GM19468 (cell line): ENCODE results near the gene CD226.
"Not testable (repeated sequence)": the region's sequence is repeated elsewhere in the genome, so short reads cannot be mapped to it uniquely, and the experiment has no call there.

Source experiments
- ATAC-seq: cut with Tn5 transposase; IDR thresholded peaks from one replicate; pipeline ENCODE4 v1.9.1; 2021; ENCODE audit warnings: mild to moderate bottlenecking, moderate library complexity, moderate number of reproducible peaks; ENCODE audit not compliant: unreplicated experiment; ENCODE audit errors: extremely low read depth

Gene CD226

DNA sequence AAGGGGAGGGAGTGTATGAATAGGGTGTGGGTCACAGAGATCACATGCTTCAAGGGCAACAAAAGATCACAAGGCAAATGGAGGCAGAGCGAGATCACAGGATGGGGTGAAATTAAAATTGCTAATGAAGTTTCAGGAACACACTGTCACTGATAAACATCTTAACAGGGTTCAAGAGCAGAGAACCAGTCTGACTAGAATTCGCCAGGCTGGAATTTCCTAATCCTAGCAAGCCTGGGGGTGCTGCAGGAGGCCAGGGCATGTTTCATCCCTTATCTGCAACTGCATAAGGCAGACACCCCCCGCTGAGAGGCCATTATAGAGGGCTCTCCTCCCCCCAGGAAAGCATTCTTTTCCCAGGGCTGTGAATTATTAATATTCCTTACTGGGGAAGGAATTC lies 68.6 kb downstream of the CD226 start:
- not testable (repeated sequence) for ATAC-seq

DNA sequence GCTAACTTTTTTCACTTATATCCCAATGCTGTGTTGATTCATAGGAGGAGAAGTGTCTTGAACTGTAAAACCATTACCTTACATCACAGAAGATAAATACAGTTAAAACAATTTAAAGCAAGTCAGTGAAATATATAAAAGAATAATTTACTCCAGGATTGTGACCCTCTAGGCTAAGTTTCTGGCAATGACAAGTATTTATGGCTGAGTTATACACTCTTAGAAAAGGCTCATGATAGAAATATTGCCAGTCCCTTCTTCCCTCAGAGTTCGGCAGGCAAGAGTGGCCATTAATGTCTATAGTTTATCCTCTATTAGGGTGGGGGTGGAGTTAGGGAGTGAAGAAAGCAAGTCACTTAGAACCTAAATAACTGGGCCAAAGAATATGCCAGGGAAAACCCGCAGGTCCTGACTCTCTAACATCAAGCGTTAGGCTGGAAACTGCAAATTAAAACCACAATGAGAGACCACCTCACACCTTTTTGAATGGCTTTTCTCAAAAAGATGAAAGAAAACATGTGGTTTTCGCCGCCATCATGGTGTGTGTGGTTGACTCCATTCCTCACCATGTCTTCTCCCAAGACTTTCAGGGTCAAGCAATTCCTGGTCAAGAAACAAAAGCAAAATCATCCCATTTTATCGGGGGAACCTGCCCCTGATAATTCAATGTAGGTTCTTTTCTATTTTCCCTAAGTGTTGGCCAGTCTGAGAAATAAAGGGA lies 69.3 kb downstream of the CD226 start:
- no peak for ATAC-seq

DNA sequence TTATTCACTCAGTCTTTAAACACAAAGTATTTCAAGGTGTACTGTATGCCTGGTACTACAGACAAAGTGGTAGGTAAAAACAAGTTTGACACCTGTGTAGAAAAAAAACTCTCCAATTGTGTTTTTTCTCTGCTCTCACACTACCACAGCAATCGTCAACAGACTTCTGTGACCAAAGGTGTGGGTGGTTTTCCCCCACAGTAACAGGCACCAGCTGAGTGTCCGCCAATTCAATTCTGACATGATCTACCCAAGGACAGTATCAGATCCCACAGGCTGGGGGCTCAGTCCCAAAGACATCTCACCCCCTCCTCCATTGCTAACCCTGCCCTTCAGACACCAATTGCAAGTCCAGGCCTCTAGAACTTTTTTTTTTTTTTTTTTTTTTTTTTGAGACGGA lies 71.2 kb downstream of the CD226 start:
- no peak for ATAC-seq

DNA sequence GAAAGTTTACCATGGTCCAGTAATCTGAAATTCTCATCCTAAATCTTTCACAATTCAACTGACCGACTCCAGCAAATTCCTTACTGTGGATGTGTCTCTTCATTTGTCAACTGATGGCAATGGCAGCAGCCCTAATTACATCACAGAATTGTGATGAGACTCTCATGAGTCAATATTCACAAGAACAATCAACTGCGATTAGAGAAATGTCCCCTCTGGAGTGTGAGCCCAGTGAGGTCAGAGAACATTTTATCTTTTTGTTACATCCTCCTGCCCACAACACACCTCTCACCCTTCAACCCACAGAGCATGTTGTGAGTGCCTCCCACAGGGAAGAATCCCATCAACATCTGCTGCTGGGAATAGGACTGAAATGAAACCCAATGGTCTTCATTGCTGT lies 73.6 kb downstream of the CD226 start:
- no peak for ATAC-seq

DNA sequence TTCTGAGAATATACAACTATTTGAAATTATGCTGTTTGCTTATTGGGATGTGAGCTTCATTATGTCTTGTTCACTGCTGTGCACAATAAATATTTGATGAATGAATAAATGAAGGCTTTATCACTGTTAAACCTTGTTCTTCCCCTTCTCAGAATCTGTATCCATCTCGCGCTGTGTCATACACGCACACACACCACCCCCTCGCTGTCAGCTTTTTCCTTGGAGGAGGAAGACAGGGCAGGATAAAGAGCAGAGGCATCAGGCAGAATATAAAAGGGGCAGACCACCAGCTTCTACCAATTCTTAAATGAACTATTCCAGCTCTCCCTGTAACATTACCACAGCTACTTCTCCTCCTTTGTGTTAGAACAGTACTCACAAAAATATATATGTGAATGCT lies 75.0 kb downstream of the CD226 start:
- no peak for ATAC-seq

DNA sequence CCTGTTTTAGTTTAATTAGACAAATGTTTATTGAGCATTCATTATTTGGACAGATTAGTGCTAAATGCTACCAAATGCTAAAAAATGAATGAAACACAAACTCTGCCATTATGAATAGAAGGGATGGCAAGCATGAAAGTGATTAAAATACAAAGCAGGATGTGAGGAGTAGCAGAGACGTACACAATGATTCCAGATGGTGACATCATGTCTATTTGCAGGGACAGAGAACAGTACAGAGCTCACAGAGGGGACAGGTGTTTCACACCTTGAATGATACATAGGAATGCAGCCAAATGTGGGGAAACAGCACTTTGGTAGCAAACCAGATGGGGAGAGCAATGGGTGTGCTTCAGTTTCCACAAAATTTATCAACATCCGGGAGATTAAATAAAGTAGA lies 76.3 kb downstream of the CD226 start:
- no peak for ATAC-seq

DNA sequence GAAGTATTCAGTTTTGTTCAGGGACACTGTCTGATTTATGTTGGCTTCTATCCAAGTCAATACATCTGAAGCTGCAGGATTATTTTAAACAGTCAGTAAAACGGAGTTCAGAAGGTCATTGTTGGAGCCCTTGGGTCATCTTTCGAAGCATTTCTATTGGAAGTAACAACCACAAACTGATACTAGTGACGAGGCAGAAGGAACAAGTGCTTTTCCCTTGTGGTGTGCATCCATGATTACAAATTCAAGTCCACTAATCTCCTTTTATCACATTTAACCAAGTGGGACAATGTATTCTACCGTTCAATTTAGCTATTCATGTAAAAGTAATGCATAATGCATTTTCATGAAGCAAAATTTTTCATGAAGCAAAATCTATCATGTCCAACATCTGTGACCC lies 76.9 kb downstream of the CD226 start:
- no peak for ATAC-seq

DNA sequence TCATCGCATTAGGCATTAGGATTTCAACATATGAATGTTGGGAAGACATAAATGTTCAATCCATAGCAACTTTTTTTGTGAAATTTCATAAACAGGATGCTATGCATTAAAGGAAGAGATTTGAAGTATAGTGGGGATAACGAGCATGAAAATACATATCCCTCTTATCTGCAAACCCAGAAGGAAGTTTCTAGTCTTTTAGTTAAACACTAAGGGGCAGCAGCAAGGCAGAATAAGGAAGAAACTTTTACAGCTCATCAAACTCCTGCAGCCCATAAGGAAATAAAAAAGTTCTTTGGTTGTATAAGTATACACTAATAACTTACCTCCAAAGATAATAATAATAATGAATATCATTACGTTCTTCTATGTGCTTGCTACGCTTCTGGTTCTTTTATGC lies 81.5 kb downstream of the CD226 start:
- no peak for ATAC-seq

DNA sequence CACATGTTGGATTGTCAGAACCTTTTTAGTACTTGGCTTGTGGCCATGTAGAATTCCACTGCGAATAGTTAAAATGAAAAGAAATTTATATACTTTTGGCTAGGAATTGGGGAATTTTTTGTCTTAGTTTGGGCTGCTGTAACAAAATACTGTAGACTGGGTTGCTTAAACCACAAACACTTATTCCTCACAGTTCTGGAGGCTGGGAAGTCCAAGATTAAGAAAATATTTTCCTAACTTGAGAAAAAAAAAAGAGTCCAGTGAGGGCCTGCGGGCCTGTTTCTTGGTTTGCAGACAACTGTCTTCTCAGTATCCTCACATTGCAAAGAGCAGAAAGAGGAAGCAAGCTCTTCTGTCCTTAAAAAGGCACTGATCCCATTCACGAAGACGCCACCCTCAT lies 81.9 kb downstream of the CD226 start:
- ATAC-seq, result no peak

DNA sequence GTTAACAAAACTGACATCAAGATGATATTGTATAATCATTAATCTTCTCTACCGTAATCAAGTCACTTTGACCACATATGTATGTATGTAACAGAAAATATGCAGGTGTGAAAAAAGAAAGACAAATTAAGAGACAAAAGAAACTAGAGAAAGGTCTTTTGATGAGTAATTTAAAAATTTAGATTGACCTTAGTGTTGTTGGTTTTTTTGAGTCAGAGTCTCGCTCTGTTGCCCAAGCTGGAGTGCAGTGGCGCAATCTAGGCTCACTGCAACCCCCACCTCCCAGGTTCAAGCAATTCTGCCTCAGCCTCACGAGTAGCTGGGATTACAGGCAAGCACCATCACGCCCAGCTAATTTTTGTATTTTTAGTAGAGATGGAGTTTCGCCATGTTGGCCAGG lies 82.9 kb downstream of the CD226 start:
- peak; percentile 71 for ATAC-seq

DNA sequence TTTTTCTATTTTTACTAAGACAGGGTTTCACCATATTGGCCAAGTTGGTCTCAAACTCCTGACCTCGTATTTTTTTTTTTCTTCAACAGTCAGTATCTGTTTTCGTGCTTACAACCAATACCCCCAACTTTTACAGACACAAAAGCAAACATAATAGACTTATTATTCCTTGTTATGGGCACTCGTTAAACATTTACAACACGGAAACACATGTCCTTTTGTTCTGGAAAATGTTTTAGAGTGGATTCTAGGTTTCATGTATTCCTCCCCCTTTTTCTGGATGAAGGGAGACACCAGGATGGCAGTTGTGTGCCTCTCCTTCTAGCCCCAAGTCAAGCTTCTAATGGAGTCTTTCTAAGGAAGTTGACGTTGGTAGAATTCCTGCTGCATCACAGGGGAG lies 88.8 kb downstream of the CD226 start:
- ATAC-seq, result no peak

DNA sequence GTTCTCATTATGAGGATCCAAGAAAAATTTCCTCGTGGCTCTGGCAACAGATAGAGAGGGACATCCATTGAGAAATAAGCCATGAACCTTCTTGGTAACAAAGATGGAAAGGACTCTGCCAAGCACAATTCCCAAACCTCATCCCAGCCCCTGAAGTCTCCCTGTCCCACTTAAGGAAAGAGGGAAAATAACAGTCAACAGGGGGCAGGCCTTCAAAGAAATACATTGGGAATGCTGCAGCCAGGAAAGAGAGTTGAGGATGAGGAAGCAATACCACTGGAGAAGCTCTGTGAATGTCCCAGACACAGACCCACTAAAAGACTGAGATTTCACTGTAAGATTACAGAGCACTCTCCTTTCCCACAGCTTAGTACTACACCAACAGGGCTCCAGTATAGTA lies 93.2 kb downstream of the CD226 start:
- ATAC-seq, result no peak

DNA sequence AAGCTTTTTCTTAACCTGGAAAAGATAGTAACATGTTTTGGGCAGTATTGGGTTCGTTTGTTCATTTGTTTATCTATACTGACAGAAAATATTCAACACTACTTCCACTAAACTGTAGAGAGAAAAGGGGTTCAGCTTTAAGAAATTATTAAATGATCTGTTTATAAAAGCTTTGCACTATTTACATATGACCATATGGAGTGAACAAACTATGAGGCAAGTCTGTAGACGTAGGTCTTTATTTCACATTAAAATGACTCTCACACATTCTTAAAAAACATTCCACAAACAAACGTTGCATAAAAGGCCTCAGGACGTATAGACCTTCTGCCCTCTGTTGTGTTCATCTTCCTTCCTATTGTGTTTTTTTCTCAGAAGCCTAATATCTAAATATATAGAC lies 94.6 kb downstream of the CD226 start:
- no peak for ATAC-seq

DNA sequence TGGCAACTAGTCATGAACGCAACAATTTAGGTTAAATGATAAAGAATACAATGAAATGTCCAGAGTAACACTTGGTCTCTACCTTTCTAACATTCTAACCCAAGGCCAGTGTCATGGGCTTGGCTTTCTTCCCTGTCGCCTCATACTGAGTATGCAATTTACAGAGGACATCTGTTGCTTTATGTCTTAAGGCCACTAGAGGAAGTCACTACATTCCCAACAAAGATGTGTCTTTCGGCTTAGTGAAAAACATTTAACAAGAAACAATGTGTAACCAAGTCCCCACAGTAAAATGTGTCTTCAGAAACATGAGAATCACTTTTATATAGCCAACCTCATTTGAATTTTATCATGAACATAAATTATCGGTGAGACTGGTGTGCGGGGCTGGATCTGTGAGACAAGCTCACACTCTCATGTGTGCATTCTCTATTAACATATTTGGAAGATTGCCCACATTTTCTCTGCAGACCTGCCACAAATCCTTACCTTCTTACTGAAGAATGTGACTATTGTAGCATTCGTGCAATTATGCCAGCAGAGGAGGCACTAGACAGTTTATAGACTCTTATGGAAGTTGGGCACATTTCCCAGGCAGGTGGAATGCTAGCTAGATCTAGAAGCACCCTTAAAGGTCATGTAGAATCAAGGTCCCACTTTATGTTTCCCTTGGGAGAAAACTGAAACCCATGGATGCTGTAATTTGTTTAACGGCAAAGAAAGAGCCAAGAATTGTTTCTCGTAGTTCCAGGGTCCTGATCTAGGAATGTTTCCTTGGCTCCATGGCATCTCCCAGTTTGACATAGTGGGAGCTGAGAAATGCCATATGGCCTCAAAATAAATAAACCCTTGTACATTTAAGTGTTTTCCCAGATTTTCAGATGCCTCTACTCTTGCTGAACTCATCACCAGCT lies 101.8 kb downstream of the CD226 start:
- no peak for ATAC-seq

DNA sequence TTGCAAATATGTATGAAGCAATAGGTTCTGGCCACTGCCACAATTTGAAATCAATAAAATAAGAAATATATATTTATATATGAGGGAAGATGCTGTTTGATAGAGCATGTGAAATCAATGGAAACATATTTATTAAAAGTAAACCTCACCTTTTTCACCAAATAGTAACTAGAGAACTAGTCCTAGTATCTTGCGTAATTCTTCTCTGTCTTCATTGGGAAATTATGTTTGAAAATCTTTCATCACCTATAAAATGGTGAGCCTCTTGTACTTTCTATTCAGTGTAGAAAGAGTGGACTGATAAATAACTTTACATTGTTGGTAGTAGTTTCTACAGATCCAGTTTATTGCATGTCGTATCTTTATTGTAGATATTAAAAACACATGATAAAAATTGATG lies 103.0 kb downstream of the CD226 start:
- no peak for ATAC-seq

DNA sequence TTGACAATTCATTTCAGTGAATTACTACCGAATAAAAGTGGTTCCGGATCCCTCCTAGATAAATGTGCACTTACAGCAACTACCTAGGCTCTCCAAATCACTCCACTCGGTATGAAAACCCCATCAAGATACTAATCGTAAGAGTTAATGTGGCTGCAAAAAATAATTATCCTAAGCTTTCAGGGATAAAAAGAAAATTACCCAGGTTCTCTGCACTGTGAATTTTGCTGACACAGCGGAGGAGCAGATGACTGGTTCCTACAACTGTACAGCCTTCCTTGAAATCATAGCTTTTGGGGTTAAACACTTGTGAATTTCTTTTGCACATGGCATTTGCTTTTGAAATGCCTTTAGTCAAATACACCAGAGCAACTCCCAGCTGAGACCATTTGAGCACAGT lies 104.7 kb downstream of the CD226 start:
- no peak for ATAC-seq

DNA sequence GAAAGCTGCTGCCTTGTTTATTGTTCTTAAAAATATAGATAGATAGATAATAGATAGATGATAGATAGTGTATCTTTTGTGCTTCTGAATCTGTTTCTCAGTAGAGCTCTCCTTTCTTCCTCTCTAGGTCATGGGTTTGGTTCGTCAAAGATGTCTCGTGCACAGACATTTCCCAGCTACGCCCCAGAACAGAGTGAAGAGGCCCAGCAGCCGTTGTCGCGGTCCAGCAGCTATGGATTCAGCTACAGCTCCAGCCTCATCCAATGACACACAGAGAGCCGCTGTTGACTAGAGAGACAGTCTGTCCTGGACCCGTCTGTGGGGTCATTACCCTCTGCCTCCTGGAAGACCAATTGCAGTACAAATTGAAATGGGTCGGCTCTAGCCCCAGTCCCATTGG lies 106.6 kb downstream of the CD226 start:
- no peak for ATAC-seq

DNA sequence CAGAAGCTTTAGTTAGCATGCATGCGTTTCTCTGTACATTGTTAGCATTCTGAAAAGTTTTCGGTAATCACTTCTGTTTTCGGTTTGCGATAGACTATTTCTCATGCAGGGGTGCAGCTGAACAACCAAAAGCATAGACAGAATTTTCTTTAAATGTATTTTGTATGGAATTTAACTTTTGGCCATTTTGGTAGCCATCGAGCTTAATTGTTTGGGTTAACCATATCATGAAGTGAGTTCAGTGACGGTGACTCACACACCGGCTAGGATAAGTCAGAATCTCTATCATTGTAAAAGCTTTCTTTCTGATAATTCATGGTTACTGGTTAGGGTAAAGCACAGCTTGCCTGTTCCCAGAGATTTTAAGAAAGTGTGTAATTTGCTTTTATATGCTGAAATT lies 107.2 kb downstream of the CD226 start:
- ATAC-seq, result no peak

DNA sequence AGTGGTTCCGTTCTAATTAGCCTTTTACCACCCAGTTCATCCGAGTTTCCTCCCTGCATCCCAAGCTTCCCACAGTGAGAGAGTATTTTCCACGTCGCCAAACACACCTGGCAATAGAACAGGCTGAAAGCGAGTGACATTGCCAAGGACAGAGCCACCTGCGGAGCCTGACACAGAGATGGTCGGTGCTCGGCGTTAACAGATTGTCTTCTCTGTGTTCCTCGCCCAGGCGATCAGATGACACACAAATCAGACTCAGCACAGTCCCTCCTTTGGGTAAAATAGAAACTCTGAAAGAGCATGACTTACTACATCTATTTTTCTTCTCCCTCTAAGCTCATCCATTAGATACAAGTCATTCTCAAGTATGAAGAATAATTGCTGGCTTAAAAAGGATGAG lies 107.7 kb downstream of the CD226 start:
- ATAC-seq, result no peak

DNA sequence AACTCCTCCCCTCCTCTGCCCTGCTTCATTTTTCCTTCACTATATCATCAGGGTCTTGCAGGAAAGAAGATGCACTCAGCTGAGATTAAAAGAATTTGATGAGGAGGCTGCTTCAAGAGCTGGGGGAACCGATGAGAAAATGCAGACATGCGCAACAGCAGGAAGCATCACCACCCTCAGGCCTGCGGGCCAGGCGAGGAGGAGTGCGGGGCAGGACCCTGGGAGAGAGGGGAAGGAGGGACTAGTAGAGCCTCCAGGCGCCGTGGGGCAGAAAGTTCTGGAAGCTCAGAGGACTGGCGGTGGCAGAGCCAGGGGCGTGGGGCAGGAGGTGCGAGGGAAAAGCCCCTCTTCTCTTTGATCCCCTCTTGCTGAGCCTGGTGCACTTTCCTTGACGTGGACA lies 108.2 kb downstream of the CD226 start:
- no peak for ATAC-seq

DNA sequence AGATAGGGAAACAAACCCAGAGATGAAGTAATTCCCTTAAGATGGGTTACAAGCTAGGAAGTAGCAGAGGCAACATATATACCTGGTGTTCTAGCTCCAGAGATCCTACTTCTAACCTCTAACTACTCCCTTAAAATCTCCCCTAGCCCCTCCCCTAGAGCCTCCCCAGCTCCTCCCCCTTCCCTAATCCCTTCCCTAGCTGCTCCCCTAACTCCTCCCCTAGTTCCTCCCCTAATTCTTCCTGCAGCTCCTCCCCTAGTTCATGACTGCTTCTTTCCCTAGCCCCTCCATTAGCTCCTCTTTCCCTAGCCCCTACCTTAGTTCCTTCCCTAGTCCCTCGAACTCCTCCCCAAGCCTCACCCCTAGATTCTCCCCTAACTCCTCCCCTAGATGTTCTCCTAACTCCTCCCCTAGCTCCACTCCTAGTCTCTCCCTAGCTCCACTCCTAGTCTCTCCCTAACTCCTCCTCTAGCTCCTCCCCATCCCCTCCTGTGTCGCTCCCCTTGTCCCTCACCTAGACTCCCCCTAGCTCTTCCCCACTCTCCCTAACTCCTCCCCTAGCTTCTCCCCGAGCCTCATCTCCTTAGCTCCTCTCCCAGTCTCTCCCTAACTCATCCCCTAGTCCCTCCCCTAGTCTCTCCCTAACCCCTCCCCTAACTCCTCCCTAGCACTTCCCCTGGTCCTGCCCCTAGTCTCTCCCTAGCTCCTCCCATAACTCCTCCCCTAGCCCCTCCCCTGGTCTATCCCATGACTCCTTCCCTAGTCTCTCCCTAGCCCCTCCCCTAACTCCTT lies 108.9 kb downstream of the CD226 start:
- ATAC-seq, result no peak
